ENCODE results near the gene QRSL1. TPM values are rescaled to one million over a fixed set of nuclear protein-coding genes. Genes with fewer than 3 reads are reported as not detected.

Gene QRSL1
- polyA plus RNA-seq, 3 donors, result 5.7 to 7.8 (median 5.8) TPM

DNA sequence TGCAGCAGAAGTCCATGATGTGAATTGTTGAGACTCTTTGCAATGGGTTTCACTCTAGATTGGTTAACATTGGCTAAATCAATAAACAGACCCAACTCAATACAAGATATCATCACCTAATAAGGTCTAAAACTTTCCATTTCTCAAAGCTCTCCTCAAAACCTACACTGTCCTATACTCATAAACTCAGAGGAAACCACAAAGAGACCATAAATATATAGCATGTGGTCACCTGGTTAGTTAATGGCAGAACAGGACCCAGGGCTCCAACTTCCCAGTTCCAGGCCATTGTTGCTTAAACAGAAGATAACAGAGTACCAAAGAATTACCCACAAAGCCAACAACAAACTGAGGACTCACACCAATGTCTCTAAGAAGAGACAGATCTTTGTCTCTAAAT, 12.1 kb upstream of the QRSL1 start:
- no peak overlapping the region for H3K27ac ChIP-seq (ENCODE audit: low read depth in 1 of 2, low read length in 2 of 2)
- Mint-ChIP-seq H3K36me3 (peaks cover 48 to 58% of the 10 kb centered on the region in 2 donors), H3K9me3 (no peaks in the 10 kb centered on the region), H3K27ac (no peak overlapping the region), H3K27me3 (ENCODE audit: low read depth in 3 of 3) (no peaks in the 10 kb centered on the region), H3K4me3 (no peak overlapping the region), H3K4me1 (no peaks in the 10 kb centered on the region)
- no peak overlapping the region for H3K4me2 ChIP-seq (replicated peaks; ENCODE audit: extremely low read depth, low read length, poor library complexity, severe bottlenecking)
- DNase-seq, result no peak
- TF ChIP-seq, protein P1, sequence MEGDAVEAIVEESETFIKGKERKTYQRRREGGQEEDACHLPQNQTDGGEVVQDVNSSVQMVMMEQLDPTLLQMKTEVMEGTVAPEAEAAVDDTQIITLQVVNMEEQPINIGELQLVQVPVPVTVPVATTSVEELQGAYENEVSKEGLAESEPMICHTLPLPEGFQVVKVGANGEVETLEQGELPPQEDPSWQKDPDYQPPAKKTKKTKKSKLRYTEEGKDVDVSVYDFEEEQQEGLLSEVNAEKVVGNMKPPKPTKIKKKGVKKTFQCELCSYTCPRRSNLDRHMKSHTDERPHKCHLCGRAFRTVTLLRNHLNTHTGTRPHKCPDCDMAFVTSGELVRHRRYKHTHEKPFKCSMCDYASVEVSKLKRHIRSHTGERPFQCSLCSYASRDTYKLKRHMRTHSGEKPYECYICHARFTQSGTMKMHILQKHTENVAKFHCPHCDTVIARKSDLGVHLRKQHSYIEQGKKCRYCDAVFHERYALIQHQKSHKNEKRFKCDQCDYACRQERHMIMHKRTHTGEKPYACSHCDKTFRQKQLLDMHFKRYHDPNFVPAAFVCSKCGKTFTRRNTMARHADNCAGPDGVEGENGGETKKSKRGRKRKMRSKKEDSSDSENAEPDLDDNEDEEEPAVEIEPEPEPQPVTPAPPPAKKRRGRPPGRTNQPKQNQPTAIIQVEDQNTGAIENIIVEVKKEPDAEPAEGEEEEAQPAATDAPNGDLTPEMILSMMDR (IDR thresholded peaks at IDR 0.05), result no peak
- no peaks in the 10 kb centered on the region for H3K79me2 ChIP-seq (ENCODE audit: insufficient read depth, low read length)
- H3K9me3 ChIP-seq (replicated peaks in 1 of 2; ENCODE audit: control insufficient read depth in 1 of 2, insufficient read depth in 1 of 2, low read length in 2 of 2), result no peaks in the 10 kb centered on the region
- no peak overlapping the region for H3K4me3 ChIP-seq (replicated peaks in 1 of 3; ENCODE audit: low read depth in 2 of 3, low read length in 3 of 3)
- H3K27me3 ChIP-seq (ENCODE audit: control insufficient read depth in 2 of 2, insufficient read depth in 2 of 2, low read length in 2 of 2), result no peaks in the 10 kb centered on the region
- H3K9ac ChIP-seq (ENCODE audit: insufficient read depth, low read length, poor library complexity, severe bottlenecking), result no peak overlapping the region
- H3K36me3 ChIP-seq (replicated peaks in 1 of 2; ENCODE audit: control insufficient read depth in 1 of 2, insufficient read depth in 2 of 2, low read length in 2 of 2), result peaks cover 15 to 57% of the 10 kb centered on the region in 2 donors
- intact Hi-C loops (cut with micrococcal nuclease), result no loop called here
- H3K4me1 ChIP-seq (ENCODE audit: control insufficient read depth in 1 of 2, insufficient read depth in 2 of 2, low read length in 2 of 2), result no peaks in the 10 kb centered on the region
- no peaks in the 10 kb centered on the region for H4K20me1 ChIP-seq (ENCODE audit: insufficient read depth, low read length)
- no peak overlapping the region for H2AFZ ChIP-seq (ENCODE audit: insufficient read depth, low read depth, low read length, poor library complexity, severe bottlenecking)

DNA sequence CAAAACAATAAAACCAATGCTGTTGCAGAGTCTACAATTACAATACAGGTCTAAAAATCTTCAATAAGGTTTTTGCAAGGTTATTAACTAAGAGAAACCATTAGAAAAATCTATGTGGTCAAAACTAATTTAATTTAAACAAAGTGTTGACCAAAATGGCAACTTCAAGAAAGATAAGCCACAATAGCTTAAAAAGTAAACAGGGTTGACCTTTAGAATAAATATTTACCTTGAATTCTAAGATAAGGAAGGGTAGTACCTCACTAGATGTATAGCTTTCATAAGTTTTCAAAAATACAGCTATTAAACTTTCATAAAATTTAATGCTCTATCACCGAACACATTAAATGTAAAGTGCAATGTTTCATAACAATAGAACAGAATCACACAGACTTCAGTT, 11.5 kb upstream of the QRSL1 start:
- Histone ChIP-seq H3K9me3 (replicated peaks in 1 of 2; ENCODE audit: control insufficient read depth in 1 of 2, insufficient read depth in 1 of 2, low read length in 2 of 2) (no peaks in the 10 kb centered on the region), H3K36me3 (replicated peaks in 1 of 2; ENCODE audit: control insufficient read depth in 1 of 2, insufficient read depth in 2 of 2, low read length in 2 of 2) (peaks cover 20 to 61% of the 10 kb centered on the region in 2 donors), H3K27me3 (ENCODE audit: control insufficient read depth in 2 of 2, insufficient read depth in 2 of 2, low read length in 2 of 2) (no peaks in the 10 kb centered on the region), H3K9ac (ENCODE audit: insufficient read depth, low read length, poor library complexity, severe bottlenecking) (no peak overlapping the region), H3K4me3 (replicated peaks in 1 of 3; ENCODE audit: low read depth in 2 of 3, low read length in 3 of 3) (no peak overlapping the region), H4K20me1 (ENCODE audit: insufficient read depth, low read length) (no peaks in the 10 kb centered on the region), H3K79me2 (ENCODE audit: insufficient read depth, low read length) (no peaks in the 10 kb centered on the region), H3K27ac (ENCODE audit: low read depth in 1 of 2, low read length in 2 of 2) (no peak overlapping the region), H3K4me1 (ENCODE audit: control insufficient read depth in 1 of 2, insufficient read depth in 2 of 2, low read length in 2 of 2) (no peaks in the 10 kb centered on the region), H2AFZ (ENCODE audit: insufficient read depth, low read depth, low read length, poor library complexity, severe bottlenecking) (no peak overlapping the region), H3K4me2 (replicated peaks; ENCODE audit: extremely low read depth, low read length, poor library complexity, severe bottlenecking) (no peak overlapping the region)
- peaks cover 0 to 1% (median 0%) of the 10 kb centered on the region in 7 donors for H3K9me3 Mint-ChIP-seq
- no peak overlapping the region for H3K4me3 Mint-ChIP-seq
- TF ChIP-seq, protein P1 (IDR thresholded peaks at IDR 0.05), result no peak
- no peak overlapping the region for H3K27ac Mint-ChIP-seq
- peaks cover 48 to 57% of the 10 kb centered on the region in 2 donors for H3K36me3 Mint-ChIP-seq
- no CpG with 5 or more reads among the region's 1 CpG for WGBS (ENCODE audit: insufficient coverage)
- no peaks in the 10 kb centered on the region for H3K4me1 Mint-ChIP-seq
- no peak for DNase-seq
- intact Hi-C loops (cut with micrococcal nuclease), result no loop called here
- no peaks in the 10 kb centered on the region for H3K27me3 Mint-ChIP-seq (ENCODE audit: low read depth in 3 of 3)

Measured in CD14-positive monocyte (primary cell).